H1 (cell line): ENCODE results near the gene CFAP74. TPM values are rescaled to one million over a fixed set of nuclear protein-coding genes. Genes with fewer than 3 reads are reported as not detected.
A peak's percentile ranks its signal among the peaks of the same experiment; 100 is the strongest.

Experiments used
- CTCF ChIA-PET: fragments of 300-600 bp; sonication (Branson Sonifier 250); formaldehyde crosslinking; loops from one replicate; lab custom pipeline; 2021; ENCODE audit not compliant: partially characterized antibody; lab: Charles Lee
- POLR2A ChIA-PET: fragments of 300-600 bp; sonication (Branson Sonifier 250); formaldehyde crosslinking; loops from one replicate; lab custom pipeline; 2021; ENCODE audit warnings: inconsistent platforms; ENCODE audit not compliant: partially characterized antibody; lab: Charles Lee
- DNase-seq, 2 experiments: peaks; one replicate each; pipeline versions ENCODE4 v3.0.0 to v3.0.0-alpha.2; 2010 to 2022; ENCODE audit warnings: low spot score in 2 of 2, low read depth in 1 of 2, mixed read lengths in 1 of 2
- FAIRE-seq: peaks from 2 replicates; lab custom pipeline; 2011; peaks lifted over from hg19 to GRCh38; lab: Jason Lieb, UNC
- H2AFZ ChIP-seq: 2 replicates; pipeline ENCODE4 v1.8.1; 2012; ENCODE audit warnings: low read length, inconsistent platforms
- H2AK5ac ChIP-seq: 2 replicates; pipeline ENCODE4 v1.6.1; 2013; ENCODE audit warnings: low read depth, low read length
- H2BK120ac ChIP-seq: replicated peaks from 2 replicates; pipeline ENCODE3; 2013; ENCODE audit warnings: low read depth, low read length, inconsistent platforms
- H2BK12ac ChIP-seq: 2 replicates; pipeline ENCODE4 v1.6.1; 2013; ENCODE audit warnings: low read depth, low read length
- H2BK15ac ChIP-seq: 2 replicates; pipeline ENCODE4 v1.6.1; 2013; ENCODE audit warnings: low read length
- H2BK20ac ChIP-seq: 2 replicates; pipeline ENCODE4 v1.6.1; 2013; ENCODE audit warnings: low read length
- H2BK5ac ChIP-seq: 2 replicates; pipeline ENCODE4 v1.6.1; 2013; ENCODE audit warnings: low read depth, low read length
- H3K14ac ChIP-seq: 2 replicates; pipeline ENCODE4 v1.6.1; 2013; ENCODE audit warnings: inconsistent platforms; ENCODE audit not compliant: insufficient read length
- H3K18ac ChIP-seq: 2 replicates; pipeline ENCODE4 v1.6.1; 2013; ENCODE audit warnings: low read length; ENCODE audit errors: extremely low read depth
- H3K23ac ChIP-seq: 2 replicates; pipeline ENCODE4 v1.6.1; 2013; ENCODE audit warnings: inconsistent platforms; ENCODE audit not compliant: insufficient read length
- H3K23me2 ChIP-seq: 2 replicates; pipeline ENCODE4 v1.6.1; 2013; ENCODE audit warnings: low read depth, low read length
- H3K27ac ChIP-seq: 2 replicates; pipeline ENCODE4 v1.6.1; 2011; ENCODE audit warnings: low read depth, low read length, inconsistent platforms
- H3K27me3 ChIP-seq, 4 experiments: replicated peaks in 1 of 4; 1 replicate in 1 of 4; 2 replicates in 3 of 4; pipeline versions ENCODE4 v1.6.1 to v1.8.1; 2011 to 2013; ENCODE audit warnings: low read length in 3 of 4, mild to moderate bottlenecking in 3 of 4, inconsistent platforms in 2 of 4, mixed read lengths in 2 of 4, moderate library complexity in 1 of 4; ENCODE audit not compliant: control insufficient read depth in 3 of 4, insufficient read depth in 3 of 4; ENCODE audit errors: extremely low read depth in 1 of 4
- H3K36me3 ChIP-seq, 4 experiments: 2 replicates each; pipeline versions ENCODE4 v1.6.1 to v1.8.1; 2011 to 2013; ENCODE audit warnings: mild to moderate bottlenecking in 4 of 4, low read length in 3 of 4, moderate library complexity in 2 of 4, control low read depth in 1 of 4, inconsistent platforms in 1 of 4; ENCODE audit not compliant: insufficient read depth in 4 of 4, control insufficient read depth in 2 of 4
- H3K4ac ChIP-seq: replicated peaks from 2 replicates; pipeline ENCODE3; 2013; ENCODE audit warnings: low read length, low read depth, mixed read lengths, inconsistent platforms; ENCODE audit not compliant: insufficient read length
- H3K4me1 ChIP-seq, 4 experiments: replicated peaks in 1 of 4; 1 replicate in 1 of 4; 2 replicates in 3 of 4; pipeline versions ENCODE4 v1.6.1 to v1.8.1; 2011 to 2013; ENCODE audit warnings: low read length in 3 of 4, inconsistent platforms in 2 of 4, mixed read lengths in 1 of 4; ENCODE audit not compliant: insufficient read depth in 4 of 4, control insufficient read depth in 3 of 4
- H3K4me2 ChIP-seq, 2 experiments: 2 replicates each; pipeline versions ENCODE4 v1.6.1 to v1.8.1; 2011 to 2013; ENCODE audit warnings: low read depth in 2 of 2, low read length in 2 of 2, control low read depth in 1 of 2, inconsistent platforms in 1 of 2, mild to moderate bottlenecking in 1 of 2; ENCODE audit not compliant: insufficient read depth in 1 of 2
- H3K4me3 ChIP-seq, 4 experiments: fragments of 200-600, 300-600 bp in 1 of 4; sonication (generic), shearing (Covaris generic), sonication (Bioruptor Twin) in 1 of 4; 2 replicates each; pipeline versions ENCODE4 v1.5.1 to v1.8.1; 2011 to 2016; ENCODE audit warnings: low read length in 4 of 4, low read depth in 3 of 4, control low read depth in 2 of 4, inconsistent platforms in 2 of 4, mild to moderate bottlenecking in 2 of 4, mixed read lengths in 1 of 4, moderate library complexity in 1 of 4; ENCODE audit not compliant: insufficient read depth in 2 of 4; ENCODE audit errors: extremely low read depth in 1 of 4
- H3K56ac ChIP-seq: replicated peaks from 2 replicates; pipeline ENCODE3; 2013; ENCODE audit warnings: low read depth, mild to moderate bottlenecking, mixed read lengths, low read length, inconsistent platforms; ENCODE audit not compliant: insufficient read length
- H3K79me1 ChIP-seq: 2 replicates; pipeline ENCODE4 v1.6.1; 2013; ENCODE audit warnings: low read depth, low read length, control low read depth
- H3K79me2 ChIP-seq, 2 experiments: 2 replicates each; pipeline versions ENCODE4 v1.6.1 to v1.8.1; 2012 to 2013; ENCODE audit warnings: low read length in 2 of 2, mild to moderate bottlenecking in 2 of 2, inconsistent platforms in 1 of 2; ENCODE audit not compliant: insufficient read depth in 2 of 2, control insufficient read depth in 1 of 2
- H3K9ac ChIP-seq, 4 experiments: replicated peaks in 1 of 4; 1 replicate in 1 of 4; 2 replicates in 3 of 4; pipeline versions ENCODE4 v1.6.1 to v1.8.1; 2011 to 2013; ENCODE audit warnings: low read depth in 3 of 4, low read length in 3 of 4, control low read depth in 2 of 4, mild to moderate bottlenecking in 2 of 4, moderate library complexity in 2 of 4, inconsistent platforms in 1 of 4; ENCODE audit errors: extremely low read depth in 1 of 4
- H3K9me3 ChIP-seq, 2 experiments: 2 replicates each; pipeline versions ENCODE4 v1.6.1 to v1.8.1; 2012 to 2013; ENCODE audit warnings: mild to moderate bottlenecking in 2 of 2, moderate library complexity in 2 of 2, control low read depth in 1 of 2, inconsistent platforms in 1 of 2, low read depth in 1 of 2, low read length in 1 of 2, mixed read lengths in 1 of 2; ENCODE audit not compliant: insufficient read depth in 2 of 2
- H4K20me1 ChIP-seq, 2 experiments: replicated peaks in 1 of 2; 2 replicates each; pipeline versions ENCODE3 to v1.8.1; 2011 to 2013; ENCODE audit warnings: inconsistent platforms in 2 of 2, low read length in 2 of 2, mild to moderate bottlenecking in 1 of 2; ENCODE audit not compliant: insufficient read depth in 2 of 2, control insufficient read depth in 1 of 2
- H4K5ac ChIP-seq: 2 replicates; pipeline ENCODE4 v1.6.1; 2013; ENCODE audit warnings: low read length, low read depth, mixed read lengths, inconsistent platforms; ENCODE audit not compliant: insufficient read length
- H4K8ac ChIP-seq: 2 replicates; pipeline ENCODE4 v1.8.0; 2013; ENCODE audit warnings: mild to moderate bottlenecking, moderate library complexity, low read length, inconsistent platforms; ENCODE audit not compliant: insufficient read depth; ENCODE audit errors: extremely low read depth
- H4K91ac ChIP-seq: replicated peaks from 2 replicates; pipeline ENCODE3; 2013; ENCODE audit warnings: low read length, mixed read lengths, inconsistent platforms; ENCODE audit not compliant: insufficient read length
- BACH1 ChIP-seq: IDR thresholded peaks from 2 replicates; pipeline ENCODE4 v1.6.1; 2012; ENCODE audit warnings: low read length, improper control_type of control experiment
- BCL11A ChIP-seq, 2 experiments: IDR thresholded peaks; one replicate each; pipeline ENCODE4 v1.6.1; 2011; ENCODE audit warnings: low read depth in 2 of 2, low read length in 2 of 2, mild to moderate bottlenecking in 2 of 2
- CTBP2 ChIP-seq: IDR thresholded peaks from 2 replicates; pipeline ENCODE4 v1.7.0; 2011; ENCODE audit warnings: borderline replicate concordance, mild to moderate bottlenecking, moderate library complexity, mixed read lengths, low read length; ENCODE audit not compliant: insufficient read depth, insufficient read length
- NANOG ChIP-seq: IDR thresholded peaks from 2 replicates; pipeline ENCODE4 v1.6.1; 2011; ENCODE audit warnings: low read length, low read depth, mild to moderate bottlenecking, inconsistent platforms; ENCODE audit not compliant: insufficient read depth, poor library complexity, severe bottlenecking
- RBBP5 ChIP-seq: IDR thresholded peaks from 2 replicates; pipeline ENCODE4 v1.7.1; 2012; ENCODE audit warnings: low read depth, mild to moderate bottlenecking, inconsistent platforms, low read length, moderate library complexity, borderline replicate concordance
- RNF2 ChIP-seq: fragments of 200-900, 300-1000 bp; sonication (generic); IDR thresholded peaks from 2 replicates; pipeline ENCODE4 v1.7.1; 2016; ENCODE audit warnings: borderline replicate concordance, low read depth, mild to moderate bottlenecking, antibody characterized with exemption, low read length; ENCODE audit not compliant: poor library complexity, severe bottlenecking; ENCODE audit errors: missing control alignments
- SIX5 ChIP-seq: IDR thresholded peaks from 2 replicates; pipeline ENCODE4 v1.6.1; 2011; ENCODE audit warnings: mild to moderate bottlenecking, low read depth, low read length
- WGBS, 2 experiments: shearing (Covaris generic) in 1 of 2; methylation state at CpG; one replicate each; pipeline versions ENCODE4 v1.1.6 to v1.1.7; 2013 to 2015; ENCODE audit warnings: low lambda C conversion rate in 2 of 2, mixed read lengths in 2 of 2, inconsistent platforms in 1 of 2, low coverage in 1 of 2, missing lambda C conversion rate in 1 of 2; ENCODE audit not compliant: insufficient replicate concordance in 2 of 2, insufficient coverage in 1 of 2, insufficient read length in 1 of 2; ENCODE audit errors: extremely low coverage in 1 of 2, missing lambda C conversion rate in 1 of 2; 5-methylcytosine and 5-hydroxymethylcytosine counted together
- polyA plus RNA-seq, 7 experiments: library from polyadenylated mRNA; depleted of rRNA in 3 of 7; stranded (reverse) in 5 of 7; unstranded in 2 of 7; fragments of >200 nt in 5 of 7; fragments of 200-250 nt in 2 of 7; gene quantifications; 1 replicate in 5 of 7; 2 replicates in 1 of 7; 4 replicates in 1 of 7; pipeline versions ENCODE4 v1.2.1 to v1.2.3, GENCODE V29; 2011 to 2013; ENCODE audit warnings: missing spikeins in 2 of 7, mixed read lengths in 2 of 7
- total RNA-seq: library from RNA; stranded (reverse); fragmentation: NEBNext Ultra II Directional; extraction: Animal tissue kit (Norgen Biotek cat#: 25700); gene quantifications from 2 replicates; pipeline ENCODE4 v1.2.1, GENCODE V29; 2021

CFAP74 gene
- total and polyA plus RNA-seq, 2 of the 8 experiments (the other 6 are each of a cell fraction or from before 2014, with no cell fraction given), result 0.09 to 0.20 TPM

- no peak overlapping the region for H2AK5ac ChIP-seq
- H3K23me2 ChIP-seq, result no peaks in the 10 kb centered on the region; the same call in 1 of the 2 replicates
- H3K4ac ChIP-seq, result no peak overlapping the region
- CTCF ChIA-PET, result interaction anchor here (0.8 to 3.1 kb wide), 9 partner anchors 12 to 119 kb away, joined by 3 to 13 read pairs (median 4); no protein-coding TSS in a partner anchor
- no peak overlapping the region for H2BK5ac ChIP-seq
- H3K9ac ChIP-seq, result no peak overlapping the region
- 88% methylated on average over 33 of the region's 38 CpGs; no CpG with 5 or more reads in 1 of the 2 experiments for WGBS, 2 experiments
- no peaks in the 10 kb centered on the region for H3K4me1 ChIP-seq
- no peak overlapping the region for H3K27ac ChIP-seq
- FAIRE-seq (no peak), DNase-seq (no peak)
- H4K20me1 ChIP-seq, result no peaks in the 10 kb centered on the region
- H3K9me3 ChIP-seq, result peaks cover 9 to 15% of the 10 kb centered on the region in 2 experiments; a peak in 3 of 4 replicates
- POLR2A ChIA-PET, result interaction anchor here (1.0 to 1.7 kb wide), 4 partner anchors 10 to 21 kb away, joined by 3 to 14 read pairs (median 4); partner anchors contain the start of gene TMEM52
- no peak overlapping the region for H3K4me3 ChIP-seq
- H2BK12ac ChIP-seq, result 0 out of 2 replicates have a peak overlapping the region, but pooled peaks have one; percentile 2
- H3K36me3 ChIP-seq, result no peaks in the 10 kb centered on the region
- H2AFZ ChIP-seq, result no peak overlapping the region
- no peaks in the 10 kb centered on the region for H3K79me2 ChIP-seq
- no peak overlapping the region for H2BK120ac ChIP-seq
- H2BK15ac ChIP-seq, result no peak overlapping the region
- H3K79me1 ChIP-seq, result no peaks in the 10 kb centered on the region
- H4K5ac ChIP-seq, result no peak overlapping the region
- H3K23ac ChIP-seq, result no peak overlapping the region
- H3K18ac ChIP-seq, result no peak overlapping the region
- no peak overlapping the region for H2BK20ac ChIP-seq
- H4K8ac ChIP-seq, result peak overlapping the region; percentile 25
- H4K91ac ChIP-seq, result no peak overlapping the region
- no peak overlapping the region for H3K4me2 ChIP-seq
- H3K14ac ChIP-seq, result no peak overlapping the region
- H3K27me3 ChIP-seq, result no peaks in the 10 kb centered on the region; a peak in 1 of 7 replicates
- no peak overlapping the region for H3K56ac ChIP-seq
- no peak for TF ChIP-seq SIX5
- no peak for TF ChIP-seq BACH1
- no peak for TF ChIP-seq RNF2
- no peak for TF ChIP-seq BCL11A (IDR thresholded peaks at IDR 0.05; ENCODE audit: low read depth in 2 of 2, low read length in 2 of 2)
- TF ChIP-seq RBBP5, result no peak
- no peak for TF ChIP-seq NANOG
- TF ChIP-seq CTBP2, result no peak
Observed at GRCh38 chr1:1929639-1930545, 73.7 kb downstream of the CFAP74 start.
